KMS-11 (cell line): Measurements from ENCODE around the gene PTPRN2.

Experiments
- H2AFZ ChIP-seq: fragments of 200-600 bp; sonication (generic); 2 replicates; pipeline ENCODE4 v1.6.1; 2016; ENCODE audit warnings: antibody characterized with exemption, mixed run types, low read depth
- H3K27ac ChIP-seq: fragments of 200-600 bp; sonication (generic); 2 replicates; pipeline ENCODE4 v1.6.1; 2016; ENCODE audit warnings: mild to moderate bottlenecking, mixed run types
- H3K27me3 ChIP-seq: fragments of 200-600 bp; sonication (generic); 2 replicates; pipeline ENCODE4 v1.6.1; 2017; ENCODE audit warnings: mild to moderate bottlenecking, low read depth, mixed run types, moderate library complexity; ENCODE audit not compliant: insufficient read depth
- H3K36me3 ChIP-seq: fragments of 200-600 bp; sonication (generic); 2 replicates; pipeline ENCODE4 v1.6.1; 2017; ENCODE audit warnings: mild to moderate bottlenecking, mixed run types; ENCODE audit not compliant: insufficient read depth
- H3K4me1 ChIP-seq: fragments of 200-600 bp; sonication (generic); 2 replicates; pipeline ENCODE4 v1.6.1; 2016; ENCODE audit warnings: mild to moderate bottlenecking, low read depth, mixed run types; ENCODE audit not compliant: poor library complexity, severe bottlenecking
- H3K4me2 ChIP-seq: fragments of 200-600 bp; sonication (generic); 2 replicates; pipeline ENCODE4 v1.7.0; 2016; ENCODE audit warnings: mild to moderate bottlenecking, mixed run types
- H3K4me3 ChIP-seq: fragments of 200-600 bp; sonication (generic); IDR thresholded peaks from 2 replicates; pipeline ENCODE4 v1.6.1; 2017; ENCODE audit warnings: low read depth, low read length, mixed read lengths; ENCODE audit not compliant: insufficient read depth
- H3K79me2 ChIP-seq: fragments of 200-600 bp; sonication (generic); 2 replicates; pipeline ENCODE4 v1.6.1; 2016; ENCODE audit warnings: low read depth, mixed run types; ENCODE audit not compliant: insufficient read depth
- H3K9ac ChIP-seq: fragments of 200-600 bp; sonication (generic); 2 replicates; pipeline ENCODE4 v1.6.1; 2016; ENCODE audit warnings: mild to moderate bottlenecking, mixed run types
- H4K20me1 ChIP-seq: fragments of 200-600 bp; sonication (generic); 2 replicates; pipeline ENCODE4 v1.6.1; 2016; ENCODE audit warnings: mild to moderate bottlenecking, mixed run types; ENCODE audit not compliant: insufficient read depth
- TF ChIP-seq, protein P1 (sequence below): fragments of 200-600 bp; sonication (generic); conservative IDR thresholded peaks from 2 replicates; pipeline ENCODE4 v1.6.1; 2017; ENCODE audit warnings: low read depth, mild to moderate bottlenecking, antibody characterized with exemption, low read length, moderate library complexity, mixed read lengths

PTPRN2 gene

DNA sequence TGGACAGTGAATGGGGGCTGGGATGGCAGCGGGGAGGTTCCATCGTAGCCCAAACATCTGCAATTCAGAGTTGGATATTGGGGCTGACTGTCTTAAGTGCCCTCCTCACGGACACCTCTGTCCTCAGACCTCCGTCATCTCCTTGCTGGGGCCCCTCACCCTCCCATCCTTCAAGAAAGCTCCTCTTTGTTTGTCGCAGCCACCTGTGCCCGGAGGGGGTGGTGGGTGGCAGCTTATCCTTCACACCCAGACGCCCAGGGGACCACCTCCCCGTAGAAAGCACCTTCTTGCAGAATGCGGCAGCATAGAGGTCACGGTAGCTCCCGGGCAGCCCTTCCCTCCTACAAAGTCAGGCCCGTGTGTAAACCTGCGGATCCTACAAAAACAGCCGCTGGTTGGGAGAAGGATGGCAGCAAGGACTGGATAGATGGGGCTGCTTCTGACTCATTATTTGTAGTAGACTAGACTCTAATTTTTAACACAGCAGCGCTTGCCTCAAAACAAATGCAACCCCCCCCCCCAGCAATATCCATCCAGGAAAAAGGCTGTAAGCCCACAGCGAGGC lies 1.3 kb upstream of the PTPRN2 start:
- H3K27ac ChIP-seq: no peak overlapping the region
- no peaks in the 10 kb centered on the region for H4K20me1 ChIP-seq
- H3K4me3 ChIP-seq: no peak overlapping the region
- H3K79me2 ChIP-seq: no peaks in the 10 kb centered on the region
- H3K9ac ChIP-seq: no peak overlapping the region
- H2AFZ ChIP-seq: no peak overlapping the region
- H3K27me3 ChIP-seq: peaks cover 7% of the 10 kb centered on the region; the same call in 1 of the 2 replicates
- no peaks in the 10 kb centered on the region for H3K4me1 ChIP-seq
- no peak overlapping the region for H3K4me2 ChIP-seq
- TF ChIP-seq, protein P1, sequence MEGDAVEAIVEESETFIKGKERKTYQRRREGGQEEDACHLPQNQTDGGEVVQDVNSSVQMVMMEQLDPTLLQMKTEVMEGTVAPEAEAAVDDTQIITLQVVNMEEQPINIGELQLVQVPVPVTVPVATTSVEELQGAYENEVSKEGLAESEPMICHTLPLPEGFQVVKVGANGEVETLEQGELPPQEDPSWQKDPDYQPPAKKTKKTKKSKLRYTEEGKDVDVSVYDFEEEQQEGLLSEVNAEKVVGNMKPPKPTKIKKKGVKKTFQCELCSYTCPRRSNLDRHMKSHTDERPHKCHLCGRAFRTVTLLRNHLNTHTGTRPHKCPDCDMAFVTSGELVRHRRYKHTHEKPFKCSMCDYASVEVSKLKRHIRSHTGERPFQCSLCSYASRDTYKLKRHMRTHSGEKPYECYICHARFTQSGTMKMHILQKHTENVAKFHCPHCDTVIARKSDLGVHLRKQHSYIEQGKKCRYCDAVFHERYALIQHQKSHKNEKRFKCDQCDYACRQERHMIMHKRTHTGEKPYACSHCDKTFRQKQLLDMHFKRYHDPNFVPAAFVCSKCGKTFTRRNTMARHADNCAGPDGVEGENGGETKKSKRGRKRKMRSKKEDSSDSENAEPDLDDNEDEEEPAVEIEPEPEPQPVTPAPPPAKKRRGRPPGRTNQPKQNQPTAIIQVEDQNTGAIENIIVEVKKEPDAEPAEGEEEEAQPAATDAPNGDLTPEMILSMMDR: no peak
- H3K36me3 ChIP-seq: no peaks in the 10 kb centered on the region

DNA sequence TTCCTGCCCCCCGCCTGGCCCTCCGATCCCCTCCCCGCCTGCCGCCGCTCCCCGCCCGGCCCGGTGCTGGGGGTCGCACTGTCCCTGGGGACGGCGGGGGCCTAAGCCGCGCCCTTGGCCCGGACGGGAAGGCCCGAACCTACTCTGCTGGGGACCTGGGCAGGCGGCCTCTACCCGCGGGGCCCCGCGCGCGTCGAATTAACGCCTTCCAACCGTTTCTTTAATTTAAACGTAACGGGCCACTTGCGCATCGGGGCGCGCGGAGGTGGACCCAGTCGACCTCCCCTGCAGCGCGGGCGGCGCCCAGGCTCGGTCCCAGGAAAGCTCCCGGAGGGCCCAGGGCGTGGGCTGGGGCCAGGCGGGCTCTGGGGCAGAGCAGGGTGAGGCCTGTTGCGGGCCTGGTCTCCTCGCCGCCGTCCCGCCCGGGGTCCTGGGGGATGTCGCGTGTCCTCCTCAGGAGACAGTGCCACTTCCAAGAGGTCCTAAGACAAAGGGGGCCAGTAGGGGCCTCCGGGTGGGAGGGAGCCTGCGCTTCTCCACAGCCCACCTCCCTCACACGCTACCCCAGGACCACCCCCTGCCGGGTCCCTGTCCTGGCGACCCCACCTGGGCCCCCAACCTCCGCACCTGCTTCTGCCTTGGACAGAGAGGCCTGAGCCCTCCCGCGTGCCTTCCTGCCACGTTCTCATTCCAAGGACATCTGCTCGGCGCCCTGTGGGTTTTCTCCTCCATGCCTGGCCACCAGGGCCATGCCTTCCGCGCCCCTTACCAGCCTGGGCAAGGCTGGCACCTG lies 658 bp upstream of the PTPRN2 start:
- H2AFZ ChIP-seq: no peak overlapping the region

DNA sequence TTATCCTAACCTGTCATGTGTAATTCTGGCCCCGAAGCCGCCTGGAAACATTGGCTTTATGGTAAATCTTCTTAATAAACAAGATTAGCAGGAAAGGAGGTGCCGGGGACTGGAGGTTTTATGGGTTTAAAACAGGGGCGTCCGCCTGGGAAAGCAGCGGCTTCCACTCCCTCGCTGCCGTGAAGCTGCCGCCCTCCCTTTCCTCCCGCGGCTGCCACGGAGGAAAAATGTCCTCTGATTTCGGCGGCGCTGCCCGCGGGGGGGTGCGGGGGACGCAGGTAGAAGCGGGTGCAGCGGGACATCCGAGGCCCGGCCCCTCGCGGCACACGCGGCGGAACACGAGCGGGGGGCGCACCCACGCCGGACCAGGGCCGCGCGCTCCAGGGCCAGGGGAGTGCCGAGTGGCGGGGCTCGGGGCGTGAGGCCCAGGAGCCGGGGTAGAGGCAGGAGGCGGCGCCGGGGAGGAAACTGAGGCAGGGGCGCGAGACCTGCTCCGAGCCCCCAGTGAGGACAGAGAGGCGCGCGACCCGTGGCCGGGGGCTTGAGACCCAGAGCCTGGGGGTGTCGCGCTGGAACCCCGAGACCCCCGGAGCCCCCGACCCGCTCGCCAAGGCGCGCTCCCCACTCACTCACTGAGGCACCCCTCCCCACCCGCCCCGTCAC lies 993 bp downstream of the PTPRN2 start:
- H3K9ac ChIP-seq: no peak overlapping the region
- no peak overlapping the region for H3K4me3 ChIP-seq
- no peaks in the 10 kb centered on the region for H3K36me3 ChIP-seq
- no peaks in the 10 kb centered on the region for H3K4me1 ChIP-seq
- H3K27me3 ChIP-seq: peaks cover 13% of the 10 kb centered on the region
- TF ChIP-seq, protein P1: no peak
- no peaks in the 10 kb centered on the region for H4K20me1 ChIP-seq
- H3K27ac ChIP-seq: no peak overlapping the region
- no peaks in the 10 kb centered on the region for H3K79me2 ChIP-seq
- H3K4me2 ChIP-seq: no peak overlapping the region
- no peak overlapping the region for H2AFZ ChIP-seq

More for the DNA sequence above, 658 bp upstream of the PTPRN2 start:
- Histone ChIP-seq H3K4me3 (no peak overlapping the region), H3K27ac (no peak overlapping the region), H4K20me1 (no peaks in the 10 kb centered on the region), H3K4me2 (no peak overlapping the region), H3K27me3 (peaks cover 13% of the 10 kb centered on the region), H3K79me2 (no peaks in the 10 kb centered on the region), H3K4me1 (no peaks in the 10 kb centered on the region), H3K9ac (no peak overlapping the region), H3K36me3 (no peaks in the 10 kb centered on the region)
- TF ChIP-seq, protein P1: no peak

DNA sequence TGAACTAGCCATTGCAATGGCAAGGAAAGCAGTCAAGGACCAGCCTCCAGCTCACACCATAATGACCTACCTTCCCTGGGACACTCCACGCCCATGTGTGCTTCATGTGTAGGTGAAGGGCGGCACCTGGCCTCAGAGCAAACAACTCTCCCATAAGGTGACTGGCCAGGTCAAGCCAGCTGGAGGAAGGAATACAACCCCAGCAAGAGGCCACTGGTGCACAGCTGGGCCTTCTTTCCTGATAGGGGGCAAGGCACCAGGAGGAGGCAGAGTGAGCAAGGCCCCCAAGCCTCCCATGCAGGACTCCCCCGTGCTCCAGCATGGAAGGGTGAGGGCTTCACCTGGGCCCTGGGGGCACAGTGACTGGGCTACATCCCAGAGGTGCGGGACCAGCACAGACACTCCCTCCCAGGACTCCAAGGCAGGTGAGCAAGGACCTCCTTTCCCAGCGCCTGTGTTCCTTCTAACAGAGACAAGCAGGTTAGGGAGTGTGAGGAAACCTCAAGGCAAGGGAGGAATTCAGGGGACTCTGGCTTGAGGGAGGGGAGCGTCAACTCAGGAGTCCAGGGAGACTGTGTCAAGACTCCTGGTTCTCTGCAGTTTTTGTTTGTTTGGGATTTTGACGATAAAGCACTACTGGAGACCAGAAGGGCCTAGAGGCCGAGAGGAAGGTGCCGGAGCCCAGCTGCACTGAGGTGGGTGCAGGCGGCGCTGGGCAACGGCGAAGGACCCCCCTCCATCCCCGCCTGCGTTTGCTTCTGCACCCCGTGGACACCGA lies 1.7 kb downstream of the PTPRN2 start:
- no peak overlapping the region for H2AFZ ChIP-seq
- H3K36me3 ChIP-seq: no peaks in the 10 kb centered on the region
- peaks cover 13% of the 10 kb centered on the region for H3K27me3 ChIP-seq
- no peaks in the 10 kb centered on the region for H3K79me2 ChIP-seq
- no peaks in the 10 kb centered on the region for H3K4me1 ChIP-seq
- TF ChIP-seq, protein P1: no peak
- no peak overlapping the region for H3K27ac ChIP-seq
- H3K4me3 ChIP-seq: no peak overlapping the region
- no peak overlapping the region for H3K9ac ChIP-seq
- H4K20me1 ChIP-seq: no peaks in the 10 kb centered on the region
- H3K4me2 ChIP-seq: no peak overlapping the region
